CD4-positive, alpha-beta memory T cell (primary cell): ENCODE results near the gene LCN12. TPM values are rescaled to one million over a fixed set of nuclear protein-coding genes. Genes with fewer than 3 reads are reported as not detected.

Experiments
- CTCF ChIA-PET: fragments of 350-600 bp; sonication (Branson Sonifier 250); formaldehyde crosslinking; loops from one replicate; lab custom pipeline; 2021; ENCODE audit warnings: inconsistent platforms; ENCODE audit not compliant: partially characterized antibody; lab: Charles Lee
- POLR2A ChIA-PET: fragments of 350-600 bp; sonication (Branson Sonifier 250); formaldehyde crosslinking; loops from one replicate; lab custom pipeline; 2021; ENCODE audit not compliant: partially characterized antibody; lab: Charles Lee
- DNase-seq, 5 donors: peaks; one replicate each; pipeline versions ENCODE4 v3.0.0 to v3.0.0-alpha.2; 2020 to 2022; ENCODE audit warnings: mixed read lengths in 1 of 5
- H3K27ac ChIP-seq: one replicate; pipeline ENCODE4 v1.7.0; 2013; ENCODE audit warnings: low read depth, low read length
- H3K27me3 ChIP-seq: 2 replicates; pipeline ENCODE4 v1.7.0; 2013; ENCODE audit warnings: mild to moderate bottlenecking, low read length, moderate library complexity; ENCODE audit not compliant: insufficient read depth
- H3K36me3 ChIP-seq: 2 replicates; pipeline ENCODE4 v1.7.0; 2013; ENCODE audit warnings: mild to moderate bottlenecking, low read length, moderate library complexity; ENCODE audit not compliant: insufficient read depth
- H3K4me1 ChIP-seq: 2 replicates; pipeline ENCODE4 v1.7.0; 2013; ENCODE audit warnings: mild to moderate bottlenecking, low read length, moderate library complexity; ENCODE audit not compliant: insufficient read depth
- H3K4me3 ChIP-seq, 2 donors: one replicate each; pipeline ENCODE4 v1.7.0; 2013; ENCODE audit warnings: low read length in 2 of 2, mild to moderate bottlenecking in 1 of 2
- H3K9me3 ChIP-seq, 2 donors: one replicate each; pipeline ENCODE4 v1.7.0; 2013; ENCODE audit warnings: low read length in 2 of 2, control low read depth in 1 of 2; ENCODE audit not compliant: control insufficient read depth in 1 of 2
- H3K27ac Mint-ChIP-seq, 7 donors: one replicate each; pipeline ENCODE4 v1.8.0; 2020 to 2021; ENCODE audit warnings: mixed read lengths in 7 of 7, mild to moderate bottlenecking in 6 of 7, inconsistent platforms in 3 of 7, moderate library complexity in 3 of 7
- H3K27me3 Mint-ChIP-seq, 2 donors: one replicate each; pipeline ENCODE4 v1.8.0; 2020 to 2021; ENCODE audit warnings: mixed read lengths in 2 of 2
- H3K36me3 Mint-ChIP-seq, 2 donors: one replicate each; pipeline ENCODE4 v1.8.0; 2020 to 2021; ENCODE audit warnings: mixed read lengths in 2 of 2, inconsistent platforms in 1 of 2, mild to moderate bottlenecking in 1 of 2
- H3K4me1 Mint-ChIP-seq, 4 donors: one replicate each; pipeline ENCODE4 v1.8.0; 2020 to 2021; ENCODE audit warnings: mixed read lengths in 4 of 4, mild to moderate bottlenecking in 1 of 4
- H3K4me3 Mint-ChIP-seq, 8 donors: one replicate each; pipeline ENCODE4 v1.8.0; 2020 to 2021; ENCODE audit warnings: mixed read lengths in 8 of 8, mild to moderate bottlenecking in 7 of 8, moderate library complexity in 6 of 8, inconsistent platforms in 3 of 8
- H3K9me3 Mint-ChIP-seq, 8 donors: one replicate each; pipeline ENCODE4 v1.8.0; 2020 to 2021; ENCODE audit warnings: mixed read lengths in 8 of 8, mild to moderate bottlenecking in 5 of 8, inconsistent platforms in 3 of 8, moderate library complexity in 1 of 8
- intact Hi-C: fragments of 100-400 bp; cut with micrococcal nuclease; formaldehyde crosslinking; loops from one replicate; pipeline ENCODE4 v1.15.1; 2023
- polyA plus RNA-seq, 2 donors: library from polyadenylated mRNA; unstranded; fragments of 300-500 nt; fragmentation: Illumina TruSeq; gene quantifications; one replicate each; pipeline ENCODE4 v1.2.3, GENCODE V29; 2021
- total RNA-seq, 2 experiments: library from RNA; stranded (reverse); gene quantifications; one replicate each; pipeline ENCODE4 v1.2.3, GENCODE V29; 2021

LCN12 gene
- total and polyA plus RNA-seq, 4 experiments from 2014 or later, result 0.72 to 1.4 TPM; not detected in 2

GRCh38 chr9:136977649-136978072, 25.6 kb downstream of the LCN12 start:
- H3K9me3 Mint-ChIP-seq, result no peaks in the 10 kb centered on the region
- Histone ChIP-seq H3K27ac (peak overlapping the region; percentile 2), H3K36me3 (no peaks in the 10 kb centered on the region), H3K9me3 (no peaks in the 10 kb centered on the region), H3K27me3 (no peaks in the 10 kb centered on the region), H3K4me1 (peaks cover 41% of the 10 kb centered on the region), H3K4me3 (peak overlapping the region in 1 of 2 donors; percentile 9)
- peak overlapping the region in 6 of 8 donors; percentile 22 to 49 (median 46) for H3K4me3 Mint-ChIP-seq
- H3K27me3 Mint-ChIP-seq, result no peaks in the 10 kb centered on the region
- H3K4me1 Mint-ChIP-seq, result peaks cover 11 to 32% (median 23%) of the 10 kb centered on the region in 4 donors
- DNase-seq, result no peak
- peak overlapping the region in 1 of 7 donors; percentile 22 for H3K27ac Mint-ChIP-seq
- POLR2A ChIA-PET, result interaction anchor here (0.8 to 6.3 kb wide), 8 partner anchors 12 to 57 kb away, joined by 3 to 57 read pairs (median 4); partner anchors contain the start of genes CLIC3 and PAXX
- intact Hi-C loops, result loop anchor here (1.0 to 10.0 kb wide), 4 partner anchors 15 to 186 kb away; partner anchors contain the start of genes ABCA2, PAXX, TMEM141 and TRAF2
- CTCF ChIA-PET, result interaction anchor here (0.7 kb wide), 1 partner anchor 54 kb away, joined by 3 read pairs; the partner anchor contains the start of gene FUT7
- H3K36me3 Mint-ChIP-seq, result no peaks in the 10 kb centered on the region

- intact Hi-C loops, result loop anchor here (1.0 to 10.0 kb wide), 4 partner anchors 15 to 187 kb away; partner anchors contain the start of genes ABCA2, PAXX, TMEM141 and TRAF2
Observed at GRCh38 chr9:136978073-136978864, 26.2 kb downstream of the LCN12 start.

GRCh38 chr9:136978865-136979544, 26.9 kb downstream of the LCN12 start:
- Histone ChIP-seq H3K4me3 (no peak overlapping the region), H3K27ac (no peak overlapping the region), H3K36me3 (no peaks in the 10 kb centered on the region), H3K9me3 (no peaks in the 10 kb centered on the region), H3K4me1 (peaks cover 35% of the 10 kb centered on the region), H3K27me3 (peaks cover 5% of the 10 kb centered on the region)
- H3K9me3 Mint-ChIP-seq, result no peaks in the 10 kb centered on the region
- peak overlapping the region in 1 of 7 donors; percentile 17 for H3K27ac Mint-ChIP-seq
- no peak overlapping the region for H3K4me3 Mint-ChIP-seq
- intact Hi-C loops, result loop anchor here (1.0 to 10.0 kb wide), 4 partner anchors 14 to 188 kb away; partner anchors contain the start of genes ABCA2, PAXX, TMEM141 and TRAF2
- peaks cover 4% of the 10 kb centered on the region in 2 donors for H3K27me3 Mint-ChIP-seq
- peaks cover 14 to 35% (median 25%) of the 10 kb centered on the region in 4 donors for H3K4me1 Mint-ChIP-seq
- POLR2A ChIA-PET, result interaction anchor here (1.0 to 6.3 kb wide), 8 partner anchors 11 to 56 kb away, joined by 3 to 57 read pairs (median 4); partner anchors contain the start of genes CLIC3 and PAXX
- CTCF ChIA-PET, result no interaction called here
- no peak for DNase-seq
- H3K36me3 Mint-ChIP-seq, result no peaks in the 10 kb centered on the region

More at GRCh38 chr9:136978073-136978864, 26.2 kb downstream of the LCN12 start:
- no peaks in the 10 kb centered on the region for H3K36me3 Mint-ChIP-seq
- peaks cover 11 to 32% (median 23%) of the 10 kb centered on the region in 4 donors for H3K4me1 Mint-ChIP-seq
- H3K4me3 ChIP-seq, result peak overlapping the region in 1 of 2 donors; percentile 9
- peak overlapping the region in 5 of 8 donors; percentile 24 to 61 (median 47) for H3K4me3 Mint-ChIP-seq
- H3K27ac ChIP-seq, result peak overlapping the region; percentile 2
- no peaks in the 10 kb centered on the region for H3K9me3 Mint-ChIP-seq
- H3K27me3 Mint-ChIP-seq, result no peaks in the 10 kb centered on the region
- no peaks in the 10 kb centered on the region for H3K36me3 ChIP-seq
- ChIA-PET CTCF (interaction anchor here (0.7 kb wide), 1 partner anchor 54 kb away, joined by 3 read pairs; the partner anchor contains the start of gene FUT7), POLR2A (interaction anchor here (0.8 to 6.3 kb wide), 9 partner anchors 10 to 57 kb away, joined by 3 to 57 read pairs (median 4); partner anchors contain the start of genes CLIC3 and PAXX)
- no peak overlapping the region for H3K27ac Mint-ChIP-seq
- DNase-seq, result peak; percentile 66 to 81 (median 69)
- H3K9me3 ChIP-seq, result no peaks in the 10 kb centered on the region
- no peaks in the 10 kb centered on the region for H3K27me3 ChIP-seq
- H3K4me1 ChIP-seq, result peaks cover 41% of the 10 kb centered on the region

DNA sequence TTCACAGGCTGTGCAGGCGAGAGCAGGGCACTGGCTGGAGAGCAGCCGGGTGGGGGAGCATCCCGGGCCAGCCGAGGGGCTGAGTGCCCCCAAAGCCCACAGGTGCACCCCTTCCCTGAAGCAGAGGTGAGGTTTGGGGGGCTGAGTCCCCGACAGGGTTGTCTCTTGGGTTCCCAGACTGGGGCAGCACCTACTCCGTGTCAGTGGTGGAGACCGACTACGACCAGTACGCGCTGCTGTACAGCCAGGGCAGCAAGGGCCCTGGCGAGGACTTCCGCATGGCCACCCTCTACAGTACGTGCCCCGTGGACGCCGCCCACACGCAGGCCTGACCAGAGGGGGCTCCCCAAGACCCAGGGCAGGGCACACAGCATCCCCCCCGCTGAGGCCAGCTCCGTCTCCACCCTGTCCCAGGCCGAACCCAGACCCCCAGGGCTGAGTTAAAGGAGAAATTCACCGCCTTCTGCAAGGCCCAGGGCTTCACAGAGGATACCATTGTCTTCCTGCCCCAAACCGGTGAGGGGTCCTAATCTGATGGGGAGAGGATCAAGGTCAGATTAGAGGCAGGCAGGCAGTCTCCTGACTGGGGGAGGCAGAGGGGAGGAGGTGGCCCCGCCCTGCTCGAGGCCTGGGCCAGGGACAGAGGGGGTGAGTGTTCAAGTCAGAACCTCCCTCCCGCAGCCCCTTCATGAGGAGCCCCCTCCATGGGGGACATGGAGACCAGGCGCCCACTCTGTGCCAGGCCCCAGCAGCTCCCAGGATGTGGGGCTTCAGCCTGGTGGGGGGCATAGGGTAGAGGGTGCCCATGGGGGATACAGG, 27.9 kb downstream of the LCN12 start:
- Mint-ChIP-seq H3K4me1 (peaks cover 11 to 28% (median 20%) of the 10 kb centered on the region in 4 donors), H3K36me3 (no peaks in the 10 kb centered on the region), H3K9me3 (no peaks in the 10 kb centered on the region), H3K27ac (peak overlapping the region in 2 of 7 donors; percentile 17 to 42), H3K27me3 (peaks cover 5 to 6% of the 10 kb centered on the region in 2 donors), H3K4me3 (peak overlapping the region in 1 of 8 donors; percentile 48)
- ChIA-PET CTCF (no interaction called here), POLR2A (interaction anchor here (6.3 kb wide), 1 partner anchor 14 kb away, joined by 57 read pairs; the partner anchor contains the start of genes CLIC3 and PAXX)
- Histone ChIP-seq H3K27ac (no peak overlapping the region), H3K4me3 (no peak overlapping the region), H3K9me3 (no peaks in the 10 kb centered on the region), H3K27me3 (peaks cover 5% of the 10 kb centered on the region), H3K36me3 (no peaks in the 10 kb centered on the region), H3K4me1 (peaks cover 26% of the 10 kb centered on the region)
- intact Hi-C loops, result loop anchor here (2.0 to 10.0 kb wide), 2 partner anchors 13 to 45 kb away; partner anchors contain the start of genes ABCA2 and PAXX
- no peak for DNase-seq

DNA sequence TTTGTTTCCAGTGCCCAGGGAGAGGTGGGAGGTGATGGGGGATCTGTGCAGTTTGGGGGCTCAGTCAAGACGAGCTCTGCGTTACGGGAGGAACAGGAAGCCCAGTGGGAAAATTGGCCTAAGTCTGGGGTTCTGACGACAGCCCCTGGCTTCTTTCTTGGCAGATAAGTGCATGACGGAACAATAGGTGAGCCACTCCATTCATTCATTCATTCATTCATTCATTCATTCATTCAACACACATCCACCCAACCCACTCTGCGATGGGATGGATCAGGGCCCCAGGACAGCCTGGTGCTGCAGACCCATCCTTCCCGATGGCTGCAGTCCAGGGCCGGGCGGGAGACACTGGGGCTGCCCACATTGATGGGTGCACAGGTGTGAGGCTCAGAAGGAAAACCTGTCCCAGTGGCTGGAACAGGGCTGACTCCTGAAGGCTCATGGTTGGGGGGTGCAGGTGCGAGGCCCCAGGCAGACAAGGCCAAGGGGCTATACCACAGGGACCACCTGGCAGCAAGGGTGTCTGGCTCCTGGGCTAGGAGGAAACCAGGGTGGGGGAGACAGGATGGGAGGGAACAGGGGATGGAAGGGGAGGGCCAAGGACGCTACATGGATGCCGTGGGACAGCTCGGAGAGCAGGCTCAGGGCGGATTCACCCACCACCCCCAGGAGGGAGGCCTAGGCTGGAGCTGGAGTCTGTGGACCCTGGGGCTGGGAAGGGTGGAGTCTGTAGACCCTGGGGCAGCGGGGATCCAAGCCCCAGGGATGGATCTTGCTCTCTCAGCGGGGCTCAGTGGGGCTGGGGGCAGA, 28.8 kb downstream of the LCN12 start:
- intact Hi-C loops, result no loop called here
- H3K27ac Mint-ChIP-seq, result peak overlapping the region in 1 of 7 donors; percentile 17
- peaks cover 5% of the 10 kb centered on the region for H3K27me3 ChIP-seq
- peak overlapping the region in 1 of 8 donors; percentile 15 for H3K4me3 Mint-ChIP-seq
- H3K36me3 ChIP-seq, result no peaks in the 10 kb centered on the region
- CTCF ChIA-PET, result interaction anchor here (0.9 kb wide), 1 partner anchor 10 kb away, joined by 3 read pairs; no protein-coding TSS in a partner anchor
- no peak for DNase-seq
- H3K4me1 Mint-ChIP-seq, result peaks cover 6 to 19% (median 12%) of the 10 kb centered on the region in 4 donors
- H3K9me3 Mint-ChIP-seq, result no peaks in the 10 kb centered on the region
- H3K27ac ChIP-seq, result no peak overlapping the region
- no peaks in the 10 kb centered on the region for H3K36me3 Mint-ChIP-seq
- no peaks in the 10 kb centered on the region for H3K9me3 ChIP-seq
- POLR2A ChIA-PET, result interaction anchor here (6.3 kb wide), 1 partner anchor 13 kb away, joined by 57 read pairs; the partner anchor contains the start of genes CLIC3 and PAXX
- H3K4me3 ChIP-seq, result no peak overlapping the region
- H3K4me1 ChIP-seq, result peaks cover 17% of the 10 kb centered on the region
- peaks cover 5 to 6% of the 10 kb centered on the region in 2 donors for H3K27me3 Mint-ChIP-seq
